Activated T-helper 2 cell treated with anti-CD3 and anti-CD28 coated beads, Interferon-gamma antibody, Interleukin-2, Interleukin-4, amounts not matched to agents 10 μg/mL and 5 μg/mL and 100 μg/mL, durations not matched to agents 14 hours and 24 hours and 36 hours (primary cell): ENCODE measurements around the gene DPT. TPM values are rescaled to one million over a fixed set of nuclear protein-coding genes. Genes with fewer than 3 reads are reported as not detected.

Experiments
- DNase-seq: peaks from one replicate; pipeline ENCODE4 v3.0.0; 2021; ENCODE audit warnings: low spot score
- H3K27ac Mint-ChIP-seq: one replicate; pipeline ENCODE4 v1.8.0; 2021; ENCODE audit warnings: mixed read lengths
- H3K27me3 Mint-ChIP-seq: one replicate; pipeline ENCODE4 v1.8.0; 2021; ENCODE audit warnings: low read depth, mixed read lengths
- H3K36me3 Mint-ChIP-seq: one replicate; pipeline ENCODE4 v1.8.0; 2021; ENCODE audit warnings: low read depth, mixed read lengths
- H3K4me1 Mint-ChIP-seq: one replicate; pipeline ENCODE4 v1.8.0; 2021; ENCODE audit warnings: low read depth, mixed read lengths
- H3K4me3 Mint-ChIP-seq: one replicate; pipeline ENCODE4 v1.8.0; 2021; ENCODE audit warnings: low read depth, mild to moderate bottlenecking, moderate library complexity, mixed read lengths
- H3K9me3 Mint-ChIP-seq: one replicate; pipeline ENCODE4 v1.8.0; 2021; ENCODE audit warnings: mixed read lengths
- intact Hi-C: fragments of 100-400 bp; cut with micrococcal nuclease; formaldehyde crosslinking; loops from one replicate; pipeline ENCODE4 v1.15.1; 2023
- total RNA-seq: library from RNA; stranded (reverse); gene quantifications from 2 replicates; pipeline ENCODE4 v1.2.3, GENCODE V29; 2022

DPT gene
- total RNA-seq, 1 donor from 2014 or later = not detected

DNA sequence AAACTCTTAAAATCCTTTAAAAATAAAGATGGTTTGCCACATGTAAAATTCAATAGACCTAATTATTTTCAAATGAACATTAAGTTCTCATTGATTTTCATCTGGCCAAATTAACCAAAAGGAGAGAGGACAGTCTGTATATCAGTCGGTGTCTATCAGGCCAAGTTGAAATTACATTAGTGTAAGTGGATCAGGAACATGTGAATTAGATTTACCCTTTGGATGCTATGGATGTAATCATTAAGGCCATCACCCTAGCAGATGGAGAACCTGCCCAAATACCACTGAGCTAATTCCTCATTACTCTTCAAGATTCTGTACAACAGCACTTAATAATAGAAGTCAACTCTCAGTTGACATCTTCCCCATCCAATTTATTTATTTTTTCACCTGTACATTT lies 29.5 kb upstream of the DPT start:
- no peak for DNase-seq
- intact Hi-C loops = no loop called here
- Mint-ChIP-seq H3K27me3 (peaks cover 6% of the 10 kb centered on the region), H3K4me1 (peaks cover 2% of the 10 kb centered on the region), H3K36me3 (no peaks in the 10 kb centered on the region), H3K27ac (no peak overlapping the region), H3K4me3 (no peak overlapping the region), H3K9me3 (no peaks in the 10 kb centered on the region)

DNA sequence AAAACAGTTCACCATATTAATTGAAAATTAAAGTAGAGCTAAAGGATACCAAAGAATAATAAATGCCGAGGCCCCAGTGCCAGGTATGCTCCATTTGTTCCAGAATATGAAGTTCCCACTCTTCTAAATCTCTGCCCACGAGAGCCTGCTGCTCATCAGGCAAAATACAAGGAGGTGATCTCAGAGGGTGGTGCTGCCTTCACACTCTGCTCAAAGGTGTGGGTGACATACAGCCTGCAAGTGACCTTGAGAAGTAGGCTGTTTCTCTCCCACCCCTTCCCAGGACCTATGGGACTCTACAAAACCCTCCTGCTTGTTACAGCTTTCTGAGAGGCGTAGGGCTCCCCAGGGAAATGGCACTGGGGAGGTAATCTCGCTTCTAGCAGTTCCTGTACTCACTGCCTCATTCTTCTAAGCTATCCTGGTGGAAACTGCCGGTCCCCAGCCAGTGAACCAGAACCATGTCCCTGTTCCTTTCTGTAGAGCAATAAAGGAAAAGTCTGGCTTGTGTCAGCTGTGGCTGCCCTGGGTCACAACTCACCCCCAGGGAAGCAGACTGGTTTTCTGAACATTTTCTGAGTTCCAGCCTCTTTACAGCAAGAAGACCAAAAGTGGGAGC lies 26.9 kb upstream of the DPT start:
- no peak for DNase-seq
- Mint-ChIP-seq H3K9me3 (no peaks in the 10 kb centered on the region), H3K27ac (no peak overlapping the region), H3K27me3 (peaks cover 9% of the 10 kb centered on the region), H3K4me1 (peaks cover 4% of the 10 kb centered on the region), H3K36me3 (no peaks in the 10 kb centered on the region), H3K4me3 (no peak overlapping the region)
- intact Hi-C loops = no loop called here

DNA sequence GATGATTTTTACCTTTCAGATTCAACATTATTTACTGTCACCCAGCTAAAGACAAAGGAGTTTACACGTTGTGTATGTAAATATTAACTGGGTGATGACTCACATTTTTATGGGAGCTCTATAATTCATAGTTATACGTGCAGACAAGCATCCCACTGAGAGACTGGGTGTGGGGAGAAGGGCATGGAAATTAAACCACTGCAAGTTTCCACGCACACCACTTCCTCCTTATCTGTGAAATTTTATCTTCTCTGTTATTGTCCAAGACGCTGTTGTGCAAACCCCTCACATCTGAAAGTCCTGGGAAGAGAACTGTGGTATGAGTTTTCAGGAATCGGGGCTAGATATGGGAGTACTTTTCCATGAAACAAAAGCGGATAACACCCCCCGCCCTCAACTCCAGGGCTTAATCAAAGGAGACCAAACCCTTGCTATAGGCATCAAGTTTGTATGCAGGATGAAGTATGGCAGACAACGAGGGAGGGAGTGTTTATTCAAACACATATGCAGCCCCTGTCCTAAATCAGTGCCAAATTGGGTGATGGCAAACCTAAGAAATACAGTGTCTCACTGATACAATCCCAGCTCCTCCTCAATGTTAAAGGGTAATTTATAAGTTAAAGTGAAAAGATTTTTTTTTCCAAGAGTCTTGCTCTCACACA lies 23.3 kb upstream of the DPT start:
- no peaks in the 10 kb centered on the region for H3K9me3 Mint-ChIP-seq
- no peak overlapping the region for H3K4me3 Mint-ChIP-seq
- peaks cover 4% of the 10 kb centered on the region for H3K4me1 Mint-ChIP-seq
- H3K36me3 Mint-ChIP-seq = no peaks in the 10 kb centered on the region
- H3K27me3 Mint-ChIP-seq = peaks cover 18% of the 10 kb centered on the region
- no peak overlapping the region for H3K27ac Mint-ChIP-seq
- intact Hi-C loops = no loop called here
- no peak for DNase-seq

DNA sequence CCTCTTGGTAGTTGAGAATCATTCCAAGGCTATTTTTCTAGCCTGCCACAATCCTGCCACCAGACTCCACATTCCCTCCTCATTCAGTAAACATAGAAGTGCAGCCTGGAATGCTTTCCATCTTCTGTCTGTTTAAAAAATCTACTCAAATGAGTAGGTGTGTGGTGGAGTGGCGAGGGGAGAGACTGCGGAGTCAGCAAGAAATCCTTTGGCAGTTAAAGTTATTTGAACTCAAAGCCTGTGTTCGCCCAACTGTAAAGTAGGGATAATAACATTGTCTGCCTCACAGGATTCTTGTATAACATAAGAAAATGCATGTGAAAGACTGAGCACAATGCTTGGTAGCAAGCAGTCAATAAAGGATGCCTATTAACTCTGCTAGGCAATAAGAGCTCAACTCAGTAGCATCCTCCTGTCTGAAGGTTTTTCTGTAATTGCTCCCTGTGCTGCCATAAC lies 22.2 kb upstream of the DPT start:
- H3K4me1 Mint-ChIP-seq = peaks cover 4% of the 10 kb centered on the region
- no peaks in the 10 kb centered on the region for H3K36me3 Mint-ChIP-seq
- H3K27me3 Mint-ChIP-seq = peaks cover 20% of the 10 kb centered on the region
- no peaks in the 10 kb centered on the region for H3K9me3 Mint-ChIP-seq
- intact Hi-C loops = no loop called here
- H3K4me3 Mint-ChIP-seq = no peak overlapping the region
- DNase-seq = no peak
- H3K27ac Mint-ChIP-seq = no peak overlapping the region

DNA sequence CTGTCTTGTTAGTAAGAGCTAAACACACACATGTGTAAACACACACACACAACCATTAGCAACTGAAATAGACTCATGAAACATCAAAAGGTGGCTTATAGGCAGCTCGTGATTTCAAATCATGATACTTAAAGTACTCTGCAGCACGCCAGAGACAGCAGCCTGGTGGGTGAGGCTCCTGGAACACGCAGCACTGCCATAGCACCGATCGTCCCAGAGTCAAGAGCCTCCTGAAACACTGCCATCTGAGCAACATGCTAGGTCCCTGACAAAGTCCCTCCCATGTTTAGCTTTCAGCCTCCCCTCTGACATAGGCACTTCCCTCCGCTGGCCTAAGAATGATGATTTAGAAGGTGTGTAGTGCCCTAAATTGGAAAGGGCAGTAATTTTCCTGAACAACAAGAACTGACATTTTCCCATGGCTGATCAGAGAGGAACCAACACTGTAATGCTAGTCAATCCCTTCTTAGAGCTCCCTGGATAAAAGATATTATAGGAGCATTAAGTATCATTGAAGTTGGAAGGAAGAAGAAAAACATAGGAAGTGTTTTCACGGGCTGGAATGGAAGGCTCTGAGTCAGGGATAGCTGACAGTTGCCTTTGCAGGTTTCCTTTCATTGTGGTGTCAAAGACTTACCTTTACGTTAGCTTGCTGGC lies 14.1 kb upstream of the DPT start:
- Mint-ChIP-seq H3K27ac (no peak overlapping the region), H3K27me3 (peaks cover 17% of the 10 kb centered on the region), H3K9me3 (no peaks in the 10 kb centered on the region), H3K4me3 (no peak overlapping the region), H3K36me3 (no peaks in the 10 kb centered on the region), H3K4me1 (no peaks in the 10 kb centered on the region)
- intact Hi-C loops = no loop called here
- no peak for DNase-seq

DNA sequence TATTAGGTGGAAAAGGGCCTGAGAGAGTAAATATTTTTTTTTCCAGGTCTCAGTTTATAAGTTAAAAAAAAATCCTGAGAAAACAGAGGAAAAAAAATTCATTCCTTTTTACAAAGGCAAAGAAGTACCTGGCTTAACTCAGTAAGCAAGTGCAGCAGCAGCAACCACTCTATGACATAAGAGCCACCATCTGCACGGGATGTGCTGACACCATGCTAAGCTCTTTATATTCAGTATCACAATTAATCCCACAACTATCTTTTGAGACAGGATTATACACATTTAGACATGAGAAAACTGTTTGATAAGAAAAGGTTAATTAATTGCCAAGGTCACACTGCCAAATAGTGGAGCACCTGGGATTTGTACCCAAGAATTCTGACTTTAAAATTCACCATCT lies 13.4 kb upstream of the DPT start:
- no peak overlapping the region for H3K27ac Mint-ChIP-seq
- H3K4me3 Mint-ChIP-seq = no peak overlapping the region
- no peak for DNase-seq
- no peaks in the 10 kb centered on the region for H3K4me1 Mint-ChIP-seq
- intact Hi-C loops = no loop called here
- peaks cover 17% of the 10 kb centered on the region for H3K27me3 Mint-ChIP-seq
- no peaks in the 10 kb centered on the region for H3K9me3 Mint-ChIP-seq
- H3K36me3 Mint-ChIP-seq = no peaks in the 10 kb centered on the region

DNA sequence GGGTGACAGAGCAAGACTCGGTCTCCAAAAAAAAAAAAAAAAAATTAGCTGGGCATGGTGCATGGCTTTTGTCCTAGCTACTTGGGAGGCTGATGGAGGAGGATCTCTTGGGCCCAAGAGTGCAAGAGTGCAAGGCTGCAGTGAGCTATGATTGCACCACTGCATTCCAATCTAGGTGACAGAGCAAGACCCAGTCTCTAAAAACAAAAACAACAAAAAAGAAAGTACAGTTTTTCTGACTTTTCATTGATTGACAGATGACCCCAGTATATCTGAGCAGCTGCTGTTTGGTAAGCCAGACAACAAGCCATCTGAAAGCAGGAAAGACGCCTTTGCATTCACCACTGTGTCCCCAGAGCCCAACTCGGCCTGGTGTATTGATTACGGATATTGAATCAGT lies 10.9 kb upstream of the DPT start:
- Mint-ChIP-seq H3K27me3 (peaks cover 20% of the 10 kb centered on the region), H3K9me3 (no peaks in the 10 kb centered on the region), H3K4me3 (no peak overlapping the region), H3K27ac (no peak overlapping the region), H3K36me3 (no peaks in the 10 kb centered on the region), H3K4me1 (no peaks in the 10 kb centered on the region)
- DNase-seq = no peak
- intact Hi-C loops = no loop called here

DNA sequence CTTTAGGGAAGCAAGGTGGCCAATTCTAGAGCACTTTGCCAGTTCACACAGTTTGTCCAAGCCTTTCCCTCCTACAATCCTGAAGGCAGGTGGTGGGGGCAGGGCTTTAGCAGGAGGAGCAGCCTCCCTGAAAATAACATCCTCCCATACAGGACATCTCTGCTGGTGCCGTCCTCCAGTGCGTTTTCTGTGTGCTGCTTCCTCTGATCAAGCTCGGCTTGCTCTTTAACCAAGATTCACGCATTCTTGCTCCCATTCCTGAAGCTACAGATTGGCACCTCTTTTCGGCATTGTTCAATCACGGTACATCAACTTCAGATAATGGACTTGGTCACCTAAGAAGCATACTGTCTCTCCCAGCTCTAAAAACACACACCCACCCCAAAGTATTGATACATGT lies 7.5 kb upstream of the DPT start:
- no peaks in the 10 kb centered on the region for H3K36me3 Mint-ChIP-seq
- no peak overlapping the region for H3K4me3 Mint-ChIP-seq
- peaks cover 23% of the 10 kb centered on the region for H3K27me3 Mint-ChIP-seq
- intact Hi-C loops = no loop called here
- DNase-seq = no peak
- H3K4me1 Mint-ChIP-seq = no peaks in the 10 kb centered on the region
- no peak overlapping the region for H3K27ac Mint-ChIP-seq
- no peaks in the 10 kb centered on the region for H3K9me3 Mint-ChIP-seq

DNA sequence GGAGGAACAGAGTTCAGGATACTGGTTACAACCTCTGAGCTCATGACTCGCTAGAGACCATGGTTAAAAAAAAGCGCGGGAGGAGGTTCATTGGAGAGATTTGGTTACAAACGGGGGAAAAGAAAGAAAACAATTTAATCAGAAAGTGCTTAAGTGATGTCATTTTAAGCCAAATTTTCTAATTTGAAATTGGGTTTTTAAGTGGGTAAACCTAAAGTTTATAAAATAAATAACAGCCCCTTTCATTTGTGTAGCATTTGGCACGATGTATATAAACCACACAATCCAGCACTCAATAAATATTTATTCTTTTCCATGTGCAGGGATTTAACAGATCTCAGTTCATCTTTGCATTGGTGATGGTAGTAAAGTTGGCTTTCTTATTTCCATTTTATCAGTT lies 7.0 kb upstream of the DPT start:
- no peaks in the 10 kb centered on the region for H3K4me1 Mint-ChIP-seq
- intact Hi-C loops = no loop called here
- H3K27ac Mint-ChIP-seq = no peak overlapping the region
- no peak for DNase-seq
- H3K27me3 Mint-ChIP-seq = peaks cover 19% of the 10 kb centered on the region
- no peaks in the 10 kb centered on the region for H3K9me3 Mint-ChIP-seq
- no peak overlapping the region for H3K4me3 Mint-ChIP-seq
- H3K36me3 Mint-ChIP-seq = no peaks in the 10 kb centered on the region

DNA sequence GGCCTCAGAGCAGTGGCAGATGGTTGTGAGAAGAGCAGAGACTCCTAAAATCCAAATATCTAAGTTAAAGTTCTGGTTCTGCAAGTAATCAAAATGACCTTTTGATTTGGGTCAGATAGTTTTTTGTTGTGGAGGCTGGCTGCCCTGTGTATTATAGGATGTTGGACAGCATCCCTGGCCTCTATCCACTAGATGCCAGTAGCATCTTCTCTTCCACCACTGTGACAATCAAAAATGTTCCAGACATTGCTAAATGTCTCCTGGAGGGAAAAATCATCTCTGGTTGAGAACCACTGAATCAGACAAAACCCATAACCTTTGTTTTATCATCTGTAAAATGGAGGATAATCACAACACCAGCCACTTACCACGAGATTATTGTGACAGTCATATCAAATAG lies 5.9 kb upstream of the DPT start:
- Mint-ChIP-seq H3K27me3 (peaks cover 20% of the 10 kb centered on the region), H3K4me1 (no peaks in the 10 kb centered on the region), H3K9me3 (no peaks in the 10 kb centered on the region), H3K27ac (no peak overlapping the region), H3K36me3 (no peaks in the 10 kb centered on the region), H3K4me3 (no peak overlapping the region)
- intact Hi-C loops = no loop called here
- DNase-seq = no peak

DNA sequence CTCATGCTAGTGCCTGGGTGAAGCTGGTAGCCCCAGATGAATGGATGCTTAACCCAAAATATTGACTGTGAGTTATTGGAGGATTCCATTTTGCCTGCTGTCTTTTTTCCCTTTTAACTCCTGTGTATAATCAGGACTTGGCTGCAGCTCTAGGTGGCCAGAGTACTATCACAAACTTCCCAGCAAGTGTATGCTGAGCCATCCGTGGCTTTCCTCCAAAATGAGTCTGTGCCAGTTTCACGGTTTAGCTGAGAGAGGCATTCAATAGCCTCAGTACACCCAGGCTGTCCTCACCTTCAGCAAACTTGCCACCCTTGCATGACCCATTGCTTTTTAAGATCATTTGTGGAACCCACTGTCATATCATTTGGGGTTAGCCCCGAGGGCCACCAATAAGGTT lies 5.3 kb upstream of the DPT start:
- Mint-ChIP-seq H3K9me3 (no peaks in the 10 kb centered on the region), H3K27ac (no peak overlapping the region), H3K4me1 (no peaks in the 10 kb centered on the region), H3K4me3 (no peak overlapping the region), H3K36me3 (no peaks in the 10 kb centered on the region), H3K27me3 (peaks cover 21% of the 10 kb centered on the region)
- no peak for DNase-seq
- intact Hi-C loops = no loop called here

DNA sequence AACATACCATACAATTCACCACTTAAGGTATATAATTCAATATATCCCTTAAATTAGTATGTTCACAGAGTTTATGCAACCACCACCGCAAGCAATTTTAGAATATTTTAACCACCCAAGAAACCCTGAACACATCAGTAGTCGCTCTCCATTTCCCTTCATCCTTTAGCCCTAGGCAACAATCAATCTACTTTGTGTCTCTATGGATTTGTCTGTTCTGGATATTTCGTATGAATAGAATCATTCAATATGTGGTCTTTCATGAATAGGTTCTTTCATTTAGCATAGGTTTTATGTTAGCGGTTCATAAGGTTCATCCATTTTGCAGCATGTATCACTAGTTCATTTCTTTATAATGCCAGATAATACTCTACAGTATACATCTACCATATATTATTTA lies 4.2 kb upstream of the DPT start:
- H3K4me1 Mint-ChIP-seq = no peaks in the 10 kb centered on the region
- H3K27ac Mint-ChIP-seq = no peak overlapping the region
- no peak overlapping the region for H3K4me3 Mint-ChIP-seq
- DNase-seq = no peak
- H3K9me3 Mint-ChIP-seq = no peaks in the 10 kb centered on the region
- H3K27me3 Mint-ChIP-seq = peaks cover 21% of the 10 kb centered on the region
- intact Hi-C loops = no loop called here
- H3K36me3 Mint-ChIP-seq = no peaks in the 10 kb centered on the region

DNA sequence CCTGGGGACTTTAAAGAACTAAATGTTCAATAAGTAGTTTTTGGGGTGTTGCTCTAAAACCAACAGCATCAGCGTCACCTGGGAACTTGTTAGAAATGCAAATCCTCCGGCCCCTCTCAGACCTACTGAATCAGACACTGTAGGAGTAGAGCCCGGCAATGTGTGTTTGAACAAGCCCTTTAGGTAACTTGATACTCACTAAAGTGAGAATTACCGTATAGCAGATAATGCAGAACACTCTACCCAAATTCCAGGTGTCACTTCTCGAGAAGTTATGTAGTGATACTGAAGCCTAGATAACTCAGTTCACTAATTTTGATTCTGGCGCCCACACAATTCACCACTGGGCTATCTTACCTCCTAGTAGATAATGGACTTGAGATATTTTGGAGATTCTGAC lies 3.7 kb upstream of the DPT start:
- Mint-ChIP-seq H3K9me3 (no peaks in the 10 kb centered on the region), H3K27me3 (peaks cover 23% of the 10 kb centered on the region), H3K4me1 (no peaks in the 10 kb centered on the region), H3K4me3 (no peak overlapping the region), H3K27ac (no peak overlapping the region), H3K36me3 (no peaks in the 10 kb centered on the region)
- DNase-seq = no peak
- intact Hi-C loops = no loop called here
